ENCODE data around the gene PRKD1. TPM values are rescaled to one million over a fixed set of nuclear protein-coding genes. Genes with fewer than 3 reads are reported as not detected.

Gene PRKD1
- total and polyA plus RNA-seq, 2 of the 13 experiments (the other 11 are each of a cell fraction or from before 2014, with no cell fraction given): 0.22 to 1.3 TPM

- DNase-seq (ENCODE audit: low spot score) (no peak), FAIRE-seq (no peak), ATAC-seq (peak; percentile 25; the same call in 2 of the 3 replicates)
- intact Hi-C loops (cut with micrococcal nuclease; ENCODE audit: unreplicated experiment) (no loop called here), in situ Hi-C loops (cut with HindIII; ENCODE audit: extremely low pct_ligation_motif_present, low pct_unique_long_range_greater_than_20kb) (no loop called here)
- Histone ChIP-seq H3K4me2 (ENCODE audit: low read depth, low read length) (no peak overlapping the region), H3K4me1 (ENCODE audit: insufficient read depth, low read length) (no peaks in the 10 kb centered on the region), H3K4me3 (replicated peaks in 1 of 3; ENCODE audit: insufficient read depth in 1 of 3, low read depth in 2 of 3, low read length in 3 of 3) (no peak overlapping the region), H3K27ac (ENCODE audit: extremely low read length, insufficient read depth, low read length) (no peak overlapping the region), H2AFZ (ENCODE audit: low read length) (no peak overlapping the region), H3K79me2 (ENCODE audit: insufficient read depth, low read length) (no peaks in the 10 kb centered on the region), H3K9me3 (ENCODE audit: low read length) (peaks cover 65% of the 10 kb centered on the region), H4K20me1 (ENCODE audit: insufficient read depth, low read length) (no peaks in the 10 kb centered on the region), H3K27me3 (ENCODE audit: control insufficient read depth in 1 of 2, insufficient read depth in 2 of 2, low read length in 2 of 2) (no peaks in the 10 kb centered on the region), H3K36me3 (replicated peaks in 1 of 2; ENCODE audit: control insufficient read depth in 1 of 2, insufficient read depth in 2 of 2, low read length in 2 of 2) (no peaks in the 10 kb centered on the region), H3K9ac (ENCODE audit: insufficient read depth, low read depth, low read length) (no peak overlapping the region)
- TF ChIP-seq ZSCAN12 (CRISPR knock-in tag; IDR thresholded peaks at IDR 0.05) (no peak), ZNF740 (CRISPR knock-in tag; IDR thresholded peaks at IDR 0.05) (no peak), NR0B2 (CRISPR knock-in tag; IDR thresholded peaks at IDR 0.05) (no peak), CREBL2 (CRISPR knock-in tag; IDR thresholded peaks at IDR 0.05; ENCODE audit: borderline replicate concordance) (no peak), GTF3A (CRISPR knock-in tag; conservative IDR thresholded peaks at IDR 0.05) (no peak), ZZZ3 (CRISPR knock-in tag; IDR thresholded peaks at IDR 0.05; ENCODE audit: borderline replicate concordance) (no peak), CSRNP1 (CRISPR knock-in tag; IDR thresholded peaks at IDR 0.05) (no peak), ZUFSP (CRISPR knock-in tag; IDR thresholded peaks at IDR 0.05; ENCODE audit: borderline replicate concordance) (no peak), CREM (IDR thresholded peaks at IDR 0.05) (no peak), CREM (CRISPR knock-in tag; IDR thresholded peaks at IDR 0.05) (no peak), ZSCAN30 (CRISPR knock-in tag; IDR thresholded peaks at IDR 0.05) (no peak), KDM6A (CRISPR knock-in tag; IDR thresholded peaks at IDR 0.05; ENCODE audit: low read depth) (no peak)
- 0% methylated on average over 2 of the region's 2 CpGs for WGBS (ENCODE audit: low lambda C conversion rate)
- no TSS peak for BruUV-seq (replicated peaks)
- POLR2A ChIA-PET: no interaction called here
- CTCF ChIA-PET (ENCODE audit: low intra/inter-chr PET ratio, low total read pairs): no interaction called here
Measured at GRCh38 chr14:29941401-29941800, 13.8 kb upstream of the PRKD1 start.

Data from HepG2 (cell line).